GM19193 (cell line): Measurements from ENCODE around the gene NAA30.

Experiments
- POLR2A ChIP-seq: IDR thresholded peaks from 4 replicates; pipeline ENCODE4 v1.6.1; 2011; ENCODE audit not compliant: insufficient read depth, insufficient read length; ENCODE audit errors: extremely low read depth

The NAA30 gene

GRCh38 chr14:57389646-57390036 lies 745 bp upstream of the NAA30 start:
- TF ChIP-seq POLR2A = no peak

- TF ChIP-seq POLR2A = no peak
Measured at GRCh38 chr14:57390806-57391516, 575 bp downstream of the NAA30 start.

- TF ChIP-seq POLR2A = no peak
Measured at GRCh38 chr14:57391517-57392195, 1.3 kb downstream of the NAA30 start.

- no peak for TF ChIP-seq POLR2A
Measured at GRCh38 chr14:57392830-57393229, 2.4 kb downstream of the NAA30 start.

- no peak for TF ChIP-seq POLR2A
Measured at GRCh38 chr14:57400556-57401494, 10.4 kb downstream of the NAA30 start.

GRCh38 chr14:57401501-57401900 lies 11.1 kb downstream of the NAA30 start:
- TF ChIP-seq POLR2A = no peak

- TF ChIP-seq POLR2A = no peak
Measured at GRCh38 chr14:57402173-57402852, 11.9 kb downstream of the NAA30 start.

- no peak for TF ChIP-seq POLR2A
Measured at GRCh38 chr14:57403521-57403864, 13.1 kb downstream of the NAA30 start.

- TF ChIP-seq POLR2A = no peak
Measured at GRCh38 chr14:57405562-57405961, 15.2 kb downstream of the NAA30 start.

GRCh38 chr14:57408037-57408436 lies 17.7 kb downstream of the NAA30 start:
- no peak for TF ChIP-seq POLR2A

- TF ChIP-seq POLR2A = no peak
Measured at GRCh38 chr14:57408634-57409033, 18.2 kb downstream of the NAA30 start.

GRCh38 chr14:57412341-57412740 lies 22.0 kb downstream of the NAA30 start:
- no peak for TF ChIP-seq POLR2A

- no peak for TF ChIP-seq POLR2A
Measured at GRCh38 chr14:57413849-57414248, 23.5 kb downstream of the NAA30 start.

- no peak for TF ChIP-seq POLR2A
Measured at GRCh38 chr14:57417228-57417627, 26.8 kb downstream of the NAA30 start.

GRCh38 chr14:57418999-57419398 lies 28.6 kb downstream of the NAA30 start:
- no peak for TF ChIP-seq POLR2A
